ENCODE measurements around the gene HNRNPL. TPM values are rescaled to one million over a fixed set of nuclear protein-coding genes. Genes with fewer than 3 reads are reported as not detected.

Gene HNRNPL
- total and polyA plus RNA-seq, 9 of the 15 experiments (the other 6 are each of a cell fraction or from before 2014, with no cell fraction given) = 39.5 to 610 (median 299) TPM

DNA sequence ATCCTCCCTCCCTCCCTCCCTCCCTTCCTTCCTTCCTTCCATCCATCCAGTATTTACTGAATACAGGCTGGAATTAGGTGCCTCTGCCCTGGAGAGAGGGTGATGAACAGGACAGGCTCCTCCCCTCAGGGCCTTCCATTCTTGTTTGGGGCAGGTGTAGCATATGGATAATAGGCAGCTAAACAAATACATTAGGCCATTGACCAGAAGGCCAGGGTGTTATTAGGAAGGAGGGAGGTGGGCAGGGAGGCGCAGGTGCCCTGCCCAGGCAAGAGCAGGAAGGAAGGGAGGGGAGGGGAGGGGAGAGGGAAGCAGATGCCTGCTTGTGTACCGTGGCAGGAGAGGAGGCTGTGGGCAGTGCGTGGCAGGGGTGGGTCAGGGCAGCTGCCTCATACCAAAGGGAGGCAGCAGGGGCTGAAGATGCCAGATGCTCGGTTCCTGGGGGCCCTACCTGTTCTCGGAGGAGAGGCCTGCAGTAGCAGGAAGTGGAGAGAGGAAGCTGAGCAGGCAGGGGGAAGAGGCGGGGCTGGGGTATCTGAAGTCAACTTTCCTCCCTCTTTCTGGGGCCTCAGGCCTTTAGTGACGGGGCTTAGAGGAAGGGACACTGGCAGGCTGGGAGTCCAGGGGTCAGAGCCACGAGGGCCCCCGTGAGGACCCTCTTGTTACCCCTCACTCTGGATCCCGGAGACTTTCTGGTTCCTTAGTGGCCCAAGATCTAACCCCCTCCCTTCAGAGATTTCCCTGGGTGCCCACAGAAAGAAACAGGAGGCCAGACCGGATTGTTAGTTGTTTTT, 28.2 kb upstream of the HNRNPL start, which contains the start of gene RINL (continued):
- TF ChIP-seq, protein P1, sequence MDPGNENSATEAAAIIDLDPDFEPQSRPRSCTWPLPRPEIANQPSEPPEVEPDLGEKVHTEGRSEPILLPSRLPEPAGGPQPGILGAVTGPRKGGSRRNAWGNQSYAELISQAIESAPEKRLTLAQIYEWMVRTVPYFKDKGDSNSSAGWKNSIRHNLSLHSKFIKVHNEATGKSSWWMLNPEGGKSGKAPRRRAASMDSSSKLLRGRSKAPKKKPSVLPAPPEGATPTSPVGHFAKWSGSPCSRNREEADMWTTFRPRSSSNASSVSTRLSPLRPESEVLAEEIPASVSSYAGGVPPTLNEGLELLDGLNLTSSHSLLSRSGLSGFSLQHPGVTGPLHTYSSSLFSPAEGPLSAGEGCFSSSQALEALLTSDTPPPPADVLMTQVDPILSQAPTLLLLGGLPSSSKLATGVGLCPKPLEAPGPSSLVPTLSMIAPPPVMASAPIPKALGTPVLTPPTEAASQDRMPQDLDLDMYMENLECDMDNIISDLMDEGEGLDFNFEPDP (CRISPR knock-in tag; IDR thresholded peaks at IDR 0.05) = no peak
- TF ChIP-seq C11orf30 (IDR thresholded peaks at IDR 0.05; ENCODE audit: low read depth) = no peak
- TF ChIP-seq ZNF830 (CRISPR knock-in tag; IDR thresholded peaks at IDR 0.05) = no peak
- TF ChIP-seq FOXP1 (CRISPR knock-in tag; IDR thresholded peaks at IDR 0.05) = peak; percentile 79; the same call in 1 of the 2 replicates
- no peak for TF ChIP-seq PHB (CRISPR knock-in tag; IDR thresholded peaks at IDR 0.05)
- TF ChIP-seq, protein P2, sequence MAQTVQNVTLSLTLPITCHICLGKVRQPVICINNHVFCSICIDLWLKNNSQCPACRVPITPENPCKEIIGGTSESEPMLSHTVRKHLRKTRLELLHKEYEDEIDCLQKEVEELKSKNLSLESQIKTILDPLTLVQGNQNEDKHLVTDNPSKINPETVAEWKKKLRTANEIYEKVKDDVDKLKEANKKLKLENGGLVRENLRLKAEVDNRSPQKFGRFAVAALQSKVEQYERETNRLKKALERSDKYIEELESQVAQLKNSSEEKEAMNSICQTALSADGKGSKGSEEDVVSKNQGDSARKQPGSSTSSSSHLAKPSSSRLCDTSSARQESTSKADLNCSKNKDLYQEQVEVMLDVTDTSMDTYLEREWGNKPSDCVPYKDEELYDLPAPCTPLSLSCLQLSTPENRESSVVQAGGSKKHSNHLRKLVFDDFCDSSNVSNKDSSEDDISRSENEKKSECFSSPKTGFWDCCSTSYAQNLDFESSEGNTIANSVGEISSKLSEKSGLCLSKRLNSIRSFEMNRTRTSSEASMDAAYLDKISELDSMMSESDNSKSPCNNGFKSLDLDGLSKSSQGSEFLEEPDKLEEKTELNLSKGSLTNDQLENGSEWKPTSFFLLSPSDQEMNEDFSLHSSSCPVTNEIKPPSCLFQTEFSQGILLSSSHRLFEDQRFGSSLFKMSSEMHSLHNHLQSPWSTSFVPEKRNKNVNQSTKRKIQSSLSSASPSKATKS (CRISPR knock-in tag; IDR thresholded peaks at IDR 0.05) = no peak
- no peak for TF ChIP-seq CCNT2 (IDR thresholded peaks at IDR 0.05; ENCODE audit: borderline replicate concordance, extremely low read depth, insufficient read length, low read depth, low read length)
- TF ChIP-seq PYGO2 (tag; IDR thresholded peaks at IDR 0.05) = no peak
- TF ChIP-seq ZNF551 (CRISPR knock-in tag; IDR thresholded peaks at IDR 0.05) = no peak
- TF ChIP-seq NR2F6 (CRISPR knock-in tag; IDR thresholded peaks at IDR 0.05) = no peak
- TF ChIP-seq, protein P3, sequence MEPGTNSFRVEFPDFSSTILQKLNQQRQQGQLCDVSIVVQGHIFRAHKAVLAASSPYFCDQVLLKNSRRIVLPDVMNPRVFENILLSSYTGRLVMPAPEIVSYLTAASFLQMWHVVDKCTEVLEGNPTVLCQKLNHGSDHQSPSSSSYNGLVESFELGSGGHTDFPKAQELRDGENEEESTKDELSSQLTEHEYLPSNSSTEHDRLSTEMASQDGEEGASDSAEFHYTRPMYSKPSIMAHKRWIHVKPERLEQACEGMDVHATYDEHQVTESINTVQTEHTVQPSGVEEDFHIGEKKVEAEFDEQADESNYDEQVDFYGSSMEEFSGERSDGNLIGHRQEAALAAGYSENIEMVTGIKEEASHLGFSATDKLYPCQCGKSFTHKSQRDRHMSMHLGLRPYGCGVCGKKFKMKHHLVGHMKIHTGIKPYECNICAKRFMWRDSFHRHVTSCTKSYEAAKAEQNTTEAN (CRISPR knock-in tag; IDR thresholded peaks at IDR 0.05) = no peak
- TF ChIP-seq, protein P4, sequence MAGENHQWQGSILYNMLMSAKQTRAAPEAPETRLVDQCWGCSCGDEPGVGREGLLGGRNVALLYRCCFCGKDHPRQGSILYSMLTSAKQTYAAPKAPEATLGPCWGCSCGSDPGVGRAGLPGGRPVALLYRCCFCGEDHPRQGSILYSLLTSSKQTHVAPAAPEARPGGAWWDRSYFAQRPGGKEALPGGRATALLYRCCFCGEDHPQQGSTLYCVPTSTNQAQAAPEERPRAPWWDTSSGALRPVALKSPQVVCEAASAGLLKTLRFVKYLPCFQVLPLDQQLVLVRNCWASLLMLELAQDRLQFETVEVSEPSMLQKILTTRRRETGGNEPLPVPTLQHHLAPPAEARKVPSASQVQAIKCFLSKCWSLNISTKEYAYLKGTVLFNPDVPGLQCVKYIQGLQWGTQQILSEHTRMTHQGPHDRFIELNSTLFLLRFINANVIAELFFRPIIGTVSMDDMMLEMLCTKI (IDR thresholded peaks at IDR 0.05; ENCODE audit: partially characterized antibody) = no peak
- TF ChIP-seq ZNF124 (CRISPR knock-in tag; IDR thresholded peaks at IDR 0.05) = no peak
- no peak for TF ChIP-seq ZNF121 (CRISPR knock-in tag; conservative IDR thresholded peaks at IDR 0.05)
- 0 out of 2 replicates have a peak, but pooled peaks have one; percentile 8 for TF ChIP-seq CREM (IDR thresholded peaks at IDR 0.05; ENCODE audit: low read depth)
- 0 out of 2 replicates have a peak, but pooled peaks have one; percentile 25 for TF ChIP-seq POLR2A (conservative IDR thresholded peaks at IDR 0.05)
- TF ChIP-seq, protein P5, sequence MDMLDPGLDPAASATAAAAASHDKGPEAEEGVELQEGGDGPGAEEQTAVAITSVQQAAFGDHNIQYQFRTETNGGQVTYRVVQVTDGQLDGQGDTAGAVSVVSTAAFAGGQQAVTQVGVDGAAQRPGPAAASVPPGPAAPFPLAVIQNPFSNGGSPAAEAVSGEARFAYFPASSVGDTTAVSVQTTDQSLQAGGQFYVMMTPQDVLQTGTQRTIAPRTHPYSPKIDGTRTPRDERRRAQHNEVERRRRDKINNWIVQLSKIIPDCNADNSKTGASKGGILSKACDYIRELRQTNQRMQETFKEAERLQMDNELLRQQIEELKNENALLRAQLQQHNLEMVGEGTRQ (CRISPR knock-in tag; IDR thresholded peaks at IDR 0.05) = no peak
